Measurements from ENCODE around the gene LINC00237.

LINC00237 gene

GRCh38 chr20:21046413-21047070 is 59.6 kb downstream of the LINC00237 start:
- no peak for DNase-seq (ENCODE audit: low read depth)

Measured in stimulated activated CD8-positive, alpha-beta memory T cell treated with anti-CD3 and anti-CD28 coated beads, Interleukin-15, amount 100 ng/mL, for 24 hours (primary cell).